HCT116 (cell line): Measurements from ENCODE around the gene ACACA. TPM values are rescaled to one million over a fixed set of nuclear protein-coding genes. Genes with fewer than 3 reads are reported as not detected.

ENCODE experiments used
- ATAC-seq: fragments of 200-7000 bp; cut with Tn5 transposase; 2 replicates; pipeline ENCODE4 v1.9.1; 2020; ENCODE audit warnings: mild to moderate bottlenecking, moderate library complexity
- BruUV-seq: library from RNA; stranded (reverse); fragments of 400-500 nt; replicated peaks from 2 replicates; lab custom pipeline; 2021; lab: Mats Ljungman, UMichigan
- CTCF ChIA-PET: fragments of 300-600 bp; sonication (Branson Sonifier 250); formaldehyde crosslinking; loops from one replicate; lab custom pipeline; 2021; ENCODE audit warnings: antibody characterized with exemption; lab: Charles Lee
- POLR2A ChIA-PET: fragments of 300-600, 350-600 bp; sonication (Branson Sonifier 250); formaldehyde crosslinking; loops from one replicate; lab custom pipeline; 2021; ENCODE audit warnings: antibody characterized with exemption; lab: Charles Lee
- RAD21 ChIA-PET, 2 experiments: fragments of 300-600 bp; sonication (Branson Sonifier 250); formaldehyde crosslinking; loops; one replicate each; lab custom pipeline; 2023; ENCODE audit warnings: low total read pairs in 2 of 2; ENCODE audit not compliant: uncharacterized antibody in 2 of 2, unreplicated experiment in 2 of 2, low non-redundant PET in 1 of 2; lab: Charles Lee
- DNase-seq: peaks from one replicate; pipeline ENCODE4 v3.0.0-alpha.2; 2010; ENCODE audit warnings: low read depth, low spot score
- H2AFZ ChIP-seq: fragments of 200-600 bp; shearing (Covaris generic), sonication (generic); 2 replicates; pipeline ENCODE4 v1.6.1; 2017; ENCODE audit warnings: low read depth, mixed run types, mixed read lengths, antibody characterized with exemption, low read length; ENCODE audit not compliant: poor library complexity, severe bottlenecking
- H3K27ac ChIP-seq: 2 replicates; pipeline ENCODE4 v1.5.1; 2012; ENCODE audit warnings: low read depth, low read length
- H3K27me3 ChIP-seq: fragments of 200-600 bp; sonication (generic); 2 replicates; pipeline ENCODE4 v1.6.1; 2016; ENCODE audit warnings: mixed run types, low read length, mixed read lengths; ENCODE audit not compliant: insufficient read depth
- H3K36me3 ChIP-seq, 2 experiments: fragments of 200-500 bp in 1 of 2; fragments of 200-600 bp in 1 of 2; sonication (Bioruptor generic) in 1 of 2; sonication (generic) in 1 of 2; 2 replicates each; pipeline versions ENCODE4 v1.5.1 to v1.6.1; 2014 to 2016; ENCODE audit warnings: low read length in 2 of 2, inconsistent platforms in 1 of 2, mixed read lengths in 1 of 2, mixed run types in 1 of 2; ENCODE audit not compliant: insufficient read depth in 2 of 2, control insufficient read depth in 1 of 2
- H3K4me1 ChIP-seq, 2 experiments: fragments of 200-600 bp in 1 of 2; sonication (generic) in 1 of 2; 2 replicates each; pipeline versions ENCODE4 v1.5.1 to v1.6.1; 2012 to 2017; ENCODE audit warnings: low read length in 2 of 2, inconsistent platforms in 1 of 2, mild to moderate bottlenecking in 1 of 2, mixed read lengths in 1 of 2, mixed run types in 1 of 2, moderate library complexity in 1 of 2; ENCODE audit not compliant: insufficient read depth in 2 of 2, control insufficient read depth in 1 of 2
- H3K4me2 ChIP-seq: fragments of 200-600 bp; sonication (generic); 2 replicates; pipeline ENCODE4 v1.6.1; 2017; ENCODE audit warnings: mixed run types, low read length, mixed read lengths
- H3K4me3 ChIP-seq, 2 experiments: fragments of 200-600 bp in 1 of 2; sonication (generic) in 1 of 2; replicated peaks in 1 of 2; 2 replicates each; pipeline ENCODE4 v1.5.1; 2011 to 2016; ENCODE audit warnings: low read length in 2 of 2, control low read depth in 1 of 2, low read depth in 1 of 2, mild to moderate bottlenecking in 1 of 2, mixed read lengths in 1 of 2, mixed run types in 1 of 2
- H3K79me2 ChIP-seq: fragments of 200-600 bp; sonication (generic); 2 replicates; pipeline ENCODE4 v1.6.1; 2017; ENCODE audit warnings: mild to moderate bottlenecking, mixed run types, low read length, moderate library complexity, mixed read lengths; ENCODE audit not compliant: insufficient read depth
- H3K9ac ChIP-seq: fragments of 200-600 bp; sonication (generic); 2 replicates; pipeline ENCODE4 v1.6.1; 2016; ENCODE audit warnings: low read length, mixed read lengths
- H3K9me2 ChIP-seq: fragments of 200-600 bp; sonication (generic), shearing (Covaris generic); 2 replicates; pipeline ENCODE4 v1.6.1; 2017; ENCODE audit warnings: mixed run types, mild to moderate bottlenecking, moderate library complexity; ENCODE audit not compliant: insufficient read depth
- H3K9me3 ChIP-seq, 2 experiments: fragments of 200-500 bp in 1 of 2; fragments of 200-600 bp in 1 of 2; sonication (Bioruptor generic) in 1 of 2; sonication (generic) in 1 of 2; 2 replicates each; pipeline ENCODE4 v1.6.1; 2014 to 2017; ENCODE audit warnings: low read length in 2 of 2, mixed read lengths in 2 of 2, inconsistent platforms in 1 of 2, low read depth in 1 of 2, mild to moderate bottlenecking in 1 of 2, mixed run types in 1 of 2, moderate library complexity in 1 of 2; ENCODE audit not compliant: control insufficient read depth in 1 of 2, insufficient read depth in 1 of 2
- H4K20me1 ChIP-seq: fragments of 200-600 bp; sonication (generic), shearing (Covaris generic); 2 replicates; pipeline ENCODE4 v1.6.1; 2017; ENCODE audit warnings: mixed run types, mild to moderate bottlenecking, moderate library complexity; ENCODE audit not compliant: insufficient read depth
- CBX3 ChIP-seq: IDR thresholded peaks from 2 replicates; pipeline ENCODE4 v1.6.1; 2012; ENCODE audit warnings: low read depth
- CEBPB ChIP-seq: IDR thresholded peaks from 2 replicates; pipeline ENCODE4 v1.6.1; 2012; ENCODE audit warnings: low read depth
- EGR1 ChIP-seq: IDR thresholded peaks from 2 replicates; pipeline ENCODE4 v1.6.1; 2012; ENCODE audit warnings: low read depth
- ELF1 ChIP-seq: IDR thresholded peaks from 2 replicates; pipeline ENCODE4 v1.6.1; 2012; ENCODE audit warnings: low read depth, borderline replicate concordance
- EZH2 ChIP-seq: fragments of 200-600 bp; sonication (generic); IDR thresholded peaks from 2 replicates; pipeline ENCODE4 v1.6.1; 2017; ENCODE audit warnings: antibody characterized with exemption, mixed run types
- EZH2phosphoT487 ChIP-seq: fragments of 200-600 bp; IDR thresholded peaks from 2 replicates; pipeline ENCODE4 v1.6.1; 2018; ENCODE audit warnings: antibody characterized with exemption, borderline replicate concordance
- FOSL1 ChIP-seq: IDR thresholded peaks from 2 replicates; pipeline ENCODE4 v1.6.1; 2012; ENCODE audit warnings: low read depth
- JUND ChIP-seq: IDR thresholded peaks from 2 replicates; pipeline ENCODE4 v1.6.1; 2012
- POLR2A ChIP-seq: IDR thresholded peaks from 2 replicates; pipeline ENCODE4 v1.7.0; 2011; ENCODE audit warnings: borderline replicate concordance; ENCODE audit not compliant: insufficient read depth, insufficient read length; ENCODE audit errors: extremely low read depth
- POLR2AphosphoS5 ChIP-seq: IDR thresholded peaks from 2 replicates; pipeline ENCODE4 v1.6.1; 2011; ENCODE audit warnings: mild to moderate bottlenecking, low read depth, low read length, moderate library complexity
- SRF ChIP-seq: IDR thresholded peaks from 2 replicates; pipeline ENCODE4 v1.6.1; 2012; ENCODE audit warnings: low read depth
- TCF7L2 ChIP-seq: IDR thresholded peaks from 2 replicates; pipeline ENCODE4 v1.7.0; 2011; ENCODE audit warnings: borderline replicate concordance, inconsistent platforms; ENCODE audit not compliant: insufficient read depth, insufficient read length; ENCODE audit errors: extremely low read depth
- ZBTB33 ChIP-seq: IDR thresholded peaks from 2 replicates; pipeline ENCODE4 v1.6.1; 2011; ENCODE audit warnings: mild to moderate bottlenecking, low read length, moderate library complexity; ENCODE audit not compliant: insufficient replicate concordance; ENCODE audit errors: extremely low read depth
- ZNF274 ChIP-seq: fragments of 200-500 bp; sonication (Bioruptor generic); IDR thresholded peaks from 2 replicates; pipeline ENCODE4 v1.6.1; 2014; ENCODE audit warnings: mild to moderate bottlenecking, low read depth, low read length, inconsistent platforms
- intact Hi-C: fragments of 100-400 bp; cut with micrococcal nuclease; formaldehyde crosslinking; loops from 2 replicates; pipeline ENCODE4 v1.10.0; 2022
- total RNA-seq: library from RNA; stranded (reverse); gene quantifications from one replicate; pipeline ENCODE4 v1.2.1, GENCODE V29; 2021; ENCODE audit not compliant: unreplicated experiment
- TF ChIP-seq, protein P1 (sequence below): IDR thresholded peaks from 2 replicates; pipeline ENCODE4 v1.6.1; 2012
- TF ChIP-seq, protein P2 (sequence below): IDR thresholded peaks from 2 replicates; pipeline ENCODE4 v1.6.1; 2012

The ACACA gene
- total RNA-seq, 1 experiment from 2014 or later = 161 TPM

DNA sequence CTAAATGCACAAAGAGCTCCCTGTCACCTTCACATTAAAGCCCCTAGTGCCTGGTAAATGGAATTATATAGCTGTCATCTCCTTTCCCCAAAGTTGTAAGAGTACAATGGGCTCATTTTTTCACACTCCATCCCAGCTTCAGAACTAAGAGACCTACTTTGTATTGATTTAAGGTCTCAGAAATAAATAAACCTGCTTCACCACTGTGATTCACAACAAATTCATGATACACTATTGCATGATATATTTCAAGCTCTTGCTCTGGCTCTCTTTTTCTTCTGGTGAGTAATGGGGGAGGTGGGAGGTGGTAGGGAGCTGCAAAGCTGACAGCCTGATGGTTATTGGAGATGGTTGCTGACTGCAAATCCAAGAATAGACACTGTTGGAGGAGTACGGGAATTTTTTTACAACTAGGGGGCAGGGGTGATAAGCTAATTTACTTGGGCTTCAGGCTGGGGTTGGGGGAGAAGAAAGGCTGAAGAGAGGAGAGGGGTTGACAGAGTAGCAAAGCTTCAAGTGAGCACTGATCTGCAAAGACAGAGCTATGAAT is 268.0 kb downstream of the ACACA start:
- intact Hi-C loops = no loop called here
- Histone ChIP-seq H4K20me1 (no peaks in the 10 kb centered on the region; the same call in 1 of the 2 replicates), H3K27me3 (no peaks in the 10 kb centered on the region), H3K27ac (no peak overlapping the region), H2AFZ (no peak overlapping the region), H3K79me2 (no peaks in the 10 kb centered on the region), H3K4me1 (no peaks in the 10 kb centered on the region), H3K4me2 (no peak overlapping the region), H3K9me3 (no peaks in the 10 kb centered on the region), H3K9ac (no peak overlapping the region), H3K36me3 (peaks cover 1 to 5% of the 10 kb centered on the region in 2 experiments; a peak in 2 of 4 replicates), H3K4me3 (no peak overlapping the region), H3K9me2 (no peaks in the 10 kb centered on the region)
- ATAC-seq = no peak
- no peak for TF ChIP-seq POLR2AphosphoS5
- TF ChIP-seq FOSL1 = no peak
- no peak for TF ChIP-seq ELF1
- BruUV-seq = no TSS peak
- ChIA-PET CTCF (no interaction called here), RAD21 (no interaction called here), POLR2A (no interaction called here)
- no peak for DNase-seq

GRCh38 chr17:37137906-37138514 is 268.6 kb downstream of the ACACA start:
- ChIA-PET RAD21 (no interaction called here), CTCF (no interaction called here), POLR2A (no interaction called here)
- no peak overlapping the region for H3K9ac ChIP-seq
- DNase-seq = no peak
- peaks cover 7% of the 10 kb centered on the region in 2 experiments; a peak in 2 of 4 replicates for H3K36me3 ChIP-seq
- H2AFZ ChIP-seq = no peak overlapping the region
- ATAC-seq = no peak
- no peaks in the 10 kb centered on the region for H3K9me2 ChIP-seq
- no peak overlapping the region for H3K4me2 ChIP-seq
- no peaks in the 10 kb centered on the region for H3K4me1 ChIP-seq
- no peaks in the 10 kb centered on the region for H3K79me2 ChIP-seq
- H3K27ac ChIP-seq = no peak overlapping the region
- BruUV-seq = no TSS peak
- no peaks in the 10 kb centered on the region for H3K27me3 ChIP-seq
- no peaks in the 10 kb centered on the region for H3K9me3 ChIP-seq
- H4K20me1 ChIP-seq = no peaks in the 10 kb centered on the region; the same call in 1 of the 2 replicates
- H3K4me3 ChIP-seq = no peak overlapping the region
- intact Hi-C loops = no loop called here
- no peak for TF ChIP-seq POLR2AphosphoS5
- TF ChIP-seq SRF = no peak
- no peak for TF ChIP-seq ZBTB33
- no peak for TF ChIP-seq CBX3
- TF ChIP-seq EGR1 = no peak
- no peak for TF ChIP-seq ZNF274
- TF ChIP-seq EZH2 = no peak
- TF ChIP-seq ELF1 = no peak
- no peak for TF ChIP-seq JUND
- TF ChIP-seq FOSL1 = no peak
- TF ChIP-seq, protein P1, sequence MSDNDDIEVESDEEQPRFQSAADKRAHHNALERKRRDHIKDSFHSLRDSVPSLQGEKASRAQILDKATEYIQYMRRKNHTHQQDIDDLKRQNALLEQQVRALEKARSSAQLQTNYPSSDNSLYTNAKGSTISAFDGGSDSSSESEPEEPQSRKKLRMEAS = no peak
- no peak for TF ChIP-seq CEBPB
- TF ChIP-seq EZH2phosphoT487 = no peak
- no peak for TF ChIP-seq TCF7L2
- TF ChIP-seq, protein P2, sequence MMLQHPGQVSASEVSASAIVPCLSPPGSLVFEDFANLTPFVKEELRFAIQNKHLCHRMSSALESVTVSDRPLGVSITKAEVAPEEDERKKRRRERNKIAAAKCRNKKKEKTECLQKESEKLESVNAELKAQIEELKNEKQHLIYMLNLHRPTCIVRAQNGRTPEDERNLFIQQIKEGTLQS = no peak
- no peak for TF ChIP-seq POLR2A
